Pancreas (tissue), 10 donors: Measurements from ENCODE around the gene MAPK4. TPM values are rescaled to one million over a fixed set of nuclear protein-coding genes. Genes with fewer than 3 reads are reported as not detected.
"Not testable (repeated sequence)": the region's sequence is repeated elsewhere in the genome, so short reads cannot be mapped to it uniquely, and the experiment has no call there.

Source experiments
- ATAC-seq, 4 donors: fragments of 200-7000 bp; cut with Tn5 transposase; one replicate each; pipeline versions ENCODE4 v1.8.0 to v1.9.1; 2020; ENCODE audit warnings: mild to moderate bottlenecking in 4 of 4, moderate library complexity in 4 of 4
- DNase-seq, 6 donors: peaks; one replicate each; pipeline ENCODE4 v3.0.0-alpha.2; 2020
- FAIRE-seq: peaks from 2 replicates; lab custom pipeline; 2012; peaks lifted over from hg19 to GRCh38; lab: Jason Lieb, UNC
- H3K27ac ChIP-seq, 4 donors: fragments of 200-600 bp; sonication (generic); 1 replicate in 3 of 4; 2 replicates in 1 of 4; pipeline versions ENCODE4 v1.5.0 to v1.8.0; 2020
- H3K27me3 ChIP-seq, 4 donors: fragments of 200-600 bp; one replicate each; pipeline ENCODE4 v1.8.0; 2021
- H3K36me3 ChIP-seq, 3 donors: fragments of 200-600 bp; sonication (generic) in 1 of 3; one replicate each; pipeline versions ENCODE4 v1.5.0 to v1.8.0; 2020 to 2021
- H3K4me1 ChIP-seq, 3 donors: fragments of 200-600 bp; one replicate each; pipeline ENCODE4 v1.8.0; 2021
- H3K4me3 ChIP-seq, 4 donors: fragments of 200-600 bp; sonication (generic) in 2 of 4; one replicate each; pipeline versions ENCODE4 v1.5.0 to v1.8.0; 2020 to 2021
- H3K9me3 ChIP-seq, 4 donors: fragments of 200-600 bp; one replicate each; pipeline ENCODE4 v1.8.0; 2021
- CTCF ChIP-seq, 4 donors: fragments of 200-600 bp; sonication (generic) in 3 of 4; IDR thresholded peaks; one replicate each; pipeline versions ENCODE4 v1.5.0 to v1.8.0; 2021; ENCODE audit warnings: antibody characterized with exemption in 4 of 4
- WGBS, 2 donors: extraction: QIAGEN DNeasy Blood & Tissue Kit; methylation state at CpG; one replicate each; pipeline ENCODE4 v1.1.7; 2013; 5-methylcytosine and 5-hydroxymethylcytosine counted together
- intact Hi-C, 3 donors: fragments of 100-400 bp; cut with DNase I; formaldehyde crosslinking; loops; one replicate each; pipeline versions ENCODE4 v1.11.1 to v1.14.2; 2022
- polyA plus RNA-seq, 2 donors: library from polyadenylated mRNA; stranded (reverse); fragments of 200-250 nt; gene quantifications; one replicate each; pipeline ENCODE4 v1.2.3, GENCODE V29; 2013
- total RNA-seq, 6 donors: library from RNA; stranded (reverse); fragmentation: NEBNext Ultra II Directional in 4 of 6; extraction: Animal tissue kit (Norgen Biotek cat#: 25700) in 4 of 6; gene quantifications; one replicate each; pipeline versions ENCODE4 v1.2.1 to v1.2.4, GENCODE V29; 2021 to 2023
- donor health status: healthy with polysubstance abuse.
- donor health status: DM: no; HTN: no; CAD: no; lungs with moderate emphysema.
- donor health status: DM: no; HTN: no; CAD: no.
- donor health status: control.
- donor health status: control.
- donor health status: Bipolar disorder and iron deficiency.
- donor health status: DM: yes; HTN: yes; CAD: no.
- donor health status: DM: no; HTN: no; CAD: no.
- donor health status: DM: no; HTN: no; CAD: no.
- donor health status: DM: yes; HTN: yes; CAD: no.

The MAPK4 gene
- total and polyA plus RNA-seq, 8 donors: 0.46 to 2.5 (median 0.80) TPM

- no peak overlapping the region for H3K4me3 ChIP-seq
- ATAC-seq: no peak
- intact Hi-C loops: no loop called here
- no peak for FAIRE-seq
- 93 to 95% methylated on average over 14 of the region's 14 CpGs for WGBS, 2 donors
- H3K27me3 ChIP-seq: no peaks in the 10 kb centered on the region
- no peaks in the 10 kb centered on the region for H3K4me1 ChIP-seq
- H3K27ac ChIP-seq: no peak overlapping the region
- H3K36me3 ChIP-seq: no peaks in the 10 kb centered on the region
- TF ChIP-seq CTCF (IDR thresholded peaks at IDR 0.05): no peak
- H3K9me3 ChIP-seq: no peaks in the 10 kb centered on the region
- no peak for DNase-seq
These were observed 215.8 kb downstream of the MAPK4 start for GRCh38 chr18:50775726-50776125.

GRCh38 chr18:50776383-50776782 is 216.5 kb downstream of the MAPK4 start:
- Histone ChIP-seq H3K36me3 (no peaks in the 10 kb centered on the region), H3K9me3 (no peaks in the 10 kb centered on the region), H3K27me3 (no peaks in the 10 kb centered on the region), H3K4me1 (no peaks in the 10 kb centered on the region), H3K4me3 (no peak overlapping the region), H3K27ac (no peak overlapping the region)
- intact Hi-C loops: no loop called here
- WGBS, 2 donors: 91 to 98% methylated on average over 4 of the region's 4 CpGs
- DNase-seq (no peak), ATAC-seq (no peak), FAIRE-seq (no peak)
- TF ChIP-seq CTCF (IDR thresholded peaks at IDR 0.05): no peak

GRCh38 chr18:50779021-50779420 is 219.1 kb downstream of the MAPK4 start:
- H3K9me3 ChIP-seq, H3K36me3 ChIP-seq, H3K4me1 ChIP-seq, H3K4me3 ChIP-seq, ATAC-seq, intact Hi-C loops, DNase-seq, H3K27ac ChIP-seq, H3K27me3 ChIP-seq, FAIRE-seq: not testable (repeated sequence)
- 83 to 90% methylated on average over 3 of the region's 3 CpGs for WGBS, 2 donors

Other genes starting within 250 kb of the MAPK4 start
- under 1 TPM; 0.28 to 0.86 (median 0.44) TPM for gene SKA1, start 185.0 kb upstream of the MAPK4 start, total RNA-seq
- under 1 TPM; 0.05 to 0.15 TPM for gene SKA1, start 185.0 kb upstream of the MAPK4 start, polyA plus RNA-seq